ENCODE measurements around the gene UMODL1.

The UMODL1 gene

DNA sequence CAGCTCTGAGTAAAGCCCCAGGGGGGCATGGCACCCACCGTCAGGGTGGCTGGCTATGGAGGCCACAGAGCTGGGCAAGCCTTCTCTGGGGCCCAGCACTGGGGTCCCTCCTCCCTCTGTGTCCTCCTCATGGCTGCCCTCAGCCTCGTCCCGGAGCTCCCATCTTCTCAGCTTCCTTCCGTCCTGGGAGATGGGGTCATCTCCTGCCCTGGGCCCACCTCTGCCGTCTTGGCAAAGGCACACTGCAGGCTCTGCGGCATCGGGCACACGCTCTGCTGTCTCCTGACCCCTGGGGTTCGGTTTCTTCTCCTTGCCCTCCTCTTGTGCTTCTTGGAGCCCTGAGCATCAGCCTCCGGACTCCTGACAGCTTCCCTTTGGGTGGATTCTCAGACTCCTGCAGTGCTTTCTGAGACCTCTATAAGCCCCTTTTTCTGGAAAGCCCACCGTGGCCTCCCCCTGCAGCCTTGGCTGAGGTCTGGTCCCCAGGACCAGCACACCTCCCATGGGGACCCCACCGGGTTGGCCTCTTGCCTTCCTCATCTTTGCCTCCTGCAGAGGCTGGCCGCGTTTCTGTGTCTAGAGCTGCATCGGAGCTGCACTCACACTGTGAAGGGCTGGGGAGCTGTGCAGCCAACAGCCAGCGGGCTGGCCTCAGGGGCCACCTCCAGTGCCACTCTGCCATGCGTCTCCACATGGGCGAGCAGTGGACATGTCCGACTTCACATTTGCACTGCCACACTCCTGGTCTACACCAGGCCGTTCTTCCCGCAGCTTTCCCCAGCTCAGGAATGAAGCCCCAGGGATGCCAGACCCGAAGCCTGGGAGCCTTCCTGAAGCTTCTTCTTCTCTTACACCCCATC is 11.6 kb downstream of the UMODL1 start:
- no peak for DNase-seq

- DNase-seq = no peak
Measured at GRCh38 chr21:42083361-42083690, 12.2 kb downstream of the UMODL1 start.

DNA sequence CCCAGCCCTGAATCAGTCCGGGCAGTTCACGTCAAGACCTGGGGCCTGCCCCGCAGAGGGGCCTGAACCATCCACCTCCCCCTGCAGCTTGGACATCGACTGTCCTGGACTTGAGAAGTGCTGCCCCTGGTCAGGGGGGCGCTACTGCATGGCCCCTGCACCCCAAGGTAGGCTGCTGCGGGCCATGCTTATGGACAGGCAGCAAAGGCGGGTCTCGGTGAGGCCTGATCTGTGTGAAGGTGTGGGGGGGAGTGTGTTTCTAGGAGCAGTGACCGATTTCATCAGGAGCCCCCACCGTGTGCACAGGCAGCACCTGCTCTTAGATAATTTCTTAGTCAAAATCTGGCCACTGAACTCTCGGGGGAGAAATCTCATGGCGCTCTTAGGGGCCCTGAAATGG is 13.0 kb downstream of the UMODL1 start:
- no peak for DNase-seq

GRCh38 chr21:42085246-42086077 is 14.3 kb downstream of the UMODL1 start:
- DNase-seq = no peak

DNA sequence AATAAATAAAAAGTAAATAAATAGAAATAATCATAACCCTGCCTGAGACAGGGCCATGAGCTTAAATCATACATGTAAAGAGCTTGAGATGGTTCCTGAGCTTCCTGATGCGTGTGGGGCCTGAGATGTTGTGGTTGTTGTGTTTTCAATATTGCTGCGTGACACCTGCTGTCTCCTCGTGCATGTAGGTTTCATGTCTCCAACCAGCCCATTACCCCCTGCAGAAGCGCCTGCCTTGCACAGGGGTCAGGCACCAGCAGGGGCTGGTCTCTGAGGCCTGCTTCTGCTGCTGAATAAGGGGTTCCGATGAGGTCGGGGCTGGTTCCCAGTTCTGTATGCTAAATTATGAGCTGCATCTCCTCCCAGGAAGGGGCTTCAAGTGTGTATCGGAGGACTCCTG is 15.9 kb downstream of the UMODL1 start:
- DNase-seq = no peak

DNA sequence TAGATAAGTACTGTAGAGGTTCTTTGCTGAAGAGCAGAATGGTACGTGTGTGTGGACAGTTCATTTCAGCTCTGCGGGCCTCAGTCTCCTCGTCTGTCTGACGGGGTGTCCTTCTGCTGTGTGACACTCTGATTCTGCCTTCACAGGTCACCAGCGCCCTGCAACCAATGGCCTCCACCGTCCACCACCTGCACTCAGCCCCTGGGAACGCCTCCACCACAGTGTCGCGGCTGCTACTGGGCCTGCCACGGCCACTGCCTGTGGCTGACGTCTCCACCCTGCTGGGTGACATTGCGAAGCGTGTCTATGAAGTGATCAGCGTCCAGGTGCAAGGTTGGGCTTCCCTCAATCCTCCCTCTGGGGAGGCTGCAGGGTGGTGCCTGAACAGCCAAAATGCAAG is 17.0 kb downstream of the UMODL1 start:
- no peak for DNase-seq

- no peak for DNase-seq
Measured at GRCh38 chr21:42088658-42089057, 17.5 kb downstream of the UMODL1 start.

- DNase-seq = no peak
Measured at GRCh38 chr21:42089093-42089631, 18.0 kb downstream of the UMODL1 start.

DNA sequence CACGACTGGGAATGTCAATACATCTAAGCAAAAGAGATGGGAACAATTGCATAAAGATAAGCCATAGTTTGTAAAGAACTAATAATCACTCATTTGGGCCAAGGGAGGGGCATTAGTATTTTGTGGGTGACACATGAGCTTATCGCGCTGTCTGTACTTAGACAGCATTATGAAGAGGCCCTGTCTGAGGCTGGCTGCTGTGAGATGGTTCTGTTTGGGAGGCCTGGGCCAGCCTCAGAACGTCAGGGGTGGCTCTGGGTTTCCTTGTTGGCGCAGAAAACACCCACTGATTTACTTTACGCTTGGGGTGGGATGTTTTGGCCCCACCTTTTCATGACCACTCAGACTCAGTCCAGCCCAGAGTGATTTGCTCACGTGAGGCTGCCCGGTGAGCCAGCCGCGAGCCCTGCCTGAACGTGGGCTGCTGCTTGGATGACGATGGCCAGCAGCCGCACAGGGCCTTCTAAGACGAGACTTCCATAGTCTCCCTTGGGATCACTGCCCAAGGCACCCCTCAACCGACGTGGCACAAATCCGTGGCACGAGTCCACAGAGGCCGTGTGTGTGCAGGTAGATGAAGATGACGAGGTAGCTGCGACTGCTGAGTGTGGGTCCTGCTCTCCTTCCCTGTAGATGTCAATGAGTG is 18.7 kb downstream of the UMODL1 start:
- no peak for DNase-seq

- DNase-seq = no peak
Measured at GRCh38 chr21:42091899-42092508, 20.9 kb downstream of the UMODL1 start.

DNA sequence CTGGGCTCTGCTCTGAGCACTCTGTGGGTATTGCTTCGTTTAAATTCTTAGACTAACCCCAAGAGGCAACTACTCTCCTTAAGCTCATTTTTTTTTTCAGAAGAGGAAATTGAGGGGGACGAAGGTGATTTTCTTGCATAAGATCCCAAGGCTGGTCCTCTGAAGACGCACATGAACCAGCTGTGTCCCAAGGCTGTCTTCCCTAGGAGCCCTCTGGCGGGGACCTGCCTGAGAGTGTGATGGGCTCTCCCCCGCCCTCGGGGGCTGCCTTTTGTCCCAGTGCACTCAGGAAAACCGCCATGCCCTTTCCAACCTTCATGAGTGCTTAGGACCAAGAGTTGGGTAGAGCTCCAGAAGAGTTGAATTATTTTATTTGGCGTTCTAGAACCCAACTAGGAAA is 21.7 kb downstream of the UMODL1 start:
- DNase-seq = no peak

DNA sequence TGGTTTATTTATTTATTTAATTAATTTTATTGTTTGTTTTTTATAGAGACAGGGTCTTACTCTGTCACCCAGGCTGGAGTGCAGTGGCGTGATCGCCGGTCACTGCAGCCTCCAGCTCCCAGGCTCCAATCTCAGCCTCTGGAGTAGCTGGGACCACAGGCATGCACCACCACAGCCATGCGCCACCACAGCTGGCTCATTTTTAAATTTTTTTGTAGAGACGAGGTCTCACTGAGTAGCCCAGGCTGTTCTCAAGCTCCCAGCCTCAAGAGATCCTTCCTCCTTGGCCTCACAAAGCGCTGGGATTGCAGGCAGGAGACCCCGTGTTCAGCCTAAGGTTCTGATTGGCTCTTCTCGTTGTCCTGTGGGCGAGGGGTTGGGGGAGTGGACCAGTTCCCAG is 22.1 kb downstream of the UMODL1 start:
- DNase-seq = no peak

DNA sequence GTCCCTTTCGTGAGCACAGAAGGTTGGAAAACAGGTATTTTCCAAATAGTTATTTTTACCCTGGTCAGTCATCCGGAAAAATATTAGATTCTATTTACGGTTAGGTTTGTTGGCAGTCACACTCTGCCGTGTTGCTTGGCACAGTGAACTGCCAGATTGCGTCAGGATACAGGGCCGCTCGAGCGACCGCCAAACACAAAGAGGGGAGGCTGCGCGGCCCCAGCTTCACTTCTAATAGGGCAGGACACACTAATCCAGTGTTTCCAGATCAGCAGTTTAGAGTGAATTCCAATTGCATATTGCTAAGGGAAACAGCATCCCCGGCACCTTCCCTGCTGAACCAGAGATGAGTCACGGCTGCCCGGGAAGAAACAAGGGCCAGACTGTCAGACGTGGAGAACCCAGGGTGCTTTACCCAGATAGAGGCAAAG is 22.9 kb downstream of the UMODL1 start:
- DNase-seq = peak; percentile 86 to 93

GRCh38 chr21:42094811-42095210 is 23.7 kb downstream of the UMODL1 start:
- DNase-seq = no peak

DNA sequence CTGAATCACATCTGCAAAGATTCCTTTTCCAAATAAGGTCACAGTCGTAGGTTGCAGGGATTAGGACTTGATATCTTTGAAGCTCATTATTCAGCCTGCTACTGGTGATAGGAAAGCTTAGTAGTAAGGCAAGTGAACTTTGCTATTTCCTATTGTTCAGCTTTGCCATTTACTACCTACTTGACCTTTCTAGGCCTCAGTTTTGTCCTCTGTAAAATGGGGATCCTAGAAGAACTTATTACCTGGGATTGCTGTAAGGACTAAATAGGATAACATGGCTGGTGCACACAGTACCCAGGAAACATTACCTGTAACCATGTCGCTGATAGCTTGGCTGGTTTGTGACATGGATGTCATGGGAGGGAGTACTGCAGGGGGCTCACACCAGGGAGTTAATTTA is 24.5 kb downstream of the UMODL1 start:
- DNase-seq = no peak

GRCh38 chr21:42096566-42096965 is 25.4 kb downstream of the UMODL1 start:
- no peak for DNase-seq

GRCh38 chr21:42097274-42097673 is 26.2 kb downstream of the UMODL1 start:
- DNase-seq = no peak

- DNase-seq = no peak
Measured at GRCh38 chr21:42097860-42098454, 26.8 kb downstream of the UMODL1 start.

GRCh38 chr21:42098957-42099505 is 27.9 kb downstream of the UMODL1 start:
- no peak for DNase-seq

DNA sequence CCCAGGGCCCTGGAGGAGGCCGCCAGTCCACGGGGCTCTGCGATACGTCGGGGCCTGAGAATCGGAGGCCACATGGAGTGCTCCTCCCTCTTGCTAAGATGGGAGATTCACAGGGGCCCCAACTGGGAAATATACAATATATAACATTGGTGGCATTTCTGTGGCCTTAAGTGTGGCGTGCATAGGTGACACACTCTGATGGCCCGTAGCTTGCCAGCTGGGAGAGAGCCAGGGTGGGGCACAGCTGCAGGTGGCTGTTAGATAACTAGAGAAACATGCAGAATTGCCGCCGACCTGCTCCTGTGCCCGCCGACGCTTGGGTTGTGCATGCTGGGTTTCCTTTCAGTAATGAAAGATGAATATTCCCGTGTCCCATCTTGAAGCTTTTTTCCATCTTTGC is 30.1 kb downstream of the UMODL1 start:
- DNase-seq = no peak

DNA sequence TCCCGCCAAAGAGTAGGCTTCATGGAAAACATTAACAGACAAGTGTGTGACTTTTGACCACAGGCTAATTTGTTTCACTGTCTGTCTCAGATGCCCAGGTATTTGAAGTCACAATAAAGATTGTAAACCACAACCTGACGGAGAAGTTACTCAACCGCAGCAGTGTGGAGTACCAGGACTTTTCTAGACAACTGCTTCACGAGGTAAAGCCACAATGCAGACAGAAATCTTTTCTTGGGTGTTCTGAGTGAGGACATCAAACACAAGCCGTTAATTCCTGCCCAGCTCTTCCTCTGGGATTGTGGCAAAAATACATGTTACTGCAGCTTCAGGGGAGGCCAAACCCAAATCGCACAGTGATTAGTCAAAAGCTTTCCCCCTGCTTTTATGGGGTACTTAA is 31.0 kb downstream of the UMODL1 start:
- DNase-seq = no peak

GRCh38 chr21:42102526-42102925 is 31.4 kb downstream of the UMODL1 start:
- DNase-seq = no peak
